Measurements from ENCODE around the gene RGS3.

RGS3 gene

DNA sequence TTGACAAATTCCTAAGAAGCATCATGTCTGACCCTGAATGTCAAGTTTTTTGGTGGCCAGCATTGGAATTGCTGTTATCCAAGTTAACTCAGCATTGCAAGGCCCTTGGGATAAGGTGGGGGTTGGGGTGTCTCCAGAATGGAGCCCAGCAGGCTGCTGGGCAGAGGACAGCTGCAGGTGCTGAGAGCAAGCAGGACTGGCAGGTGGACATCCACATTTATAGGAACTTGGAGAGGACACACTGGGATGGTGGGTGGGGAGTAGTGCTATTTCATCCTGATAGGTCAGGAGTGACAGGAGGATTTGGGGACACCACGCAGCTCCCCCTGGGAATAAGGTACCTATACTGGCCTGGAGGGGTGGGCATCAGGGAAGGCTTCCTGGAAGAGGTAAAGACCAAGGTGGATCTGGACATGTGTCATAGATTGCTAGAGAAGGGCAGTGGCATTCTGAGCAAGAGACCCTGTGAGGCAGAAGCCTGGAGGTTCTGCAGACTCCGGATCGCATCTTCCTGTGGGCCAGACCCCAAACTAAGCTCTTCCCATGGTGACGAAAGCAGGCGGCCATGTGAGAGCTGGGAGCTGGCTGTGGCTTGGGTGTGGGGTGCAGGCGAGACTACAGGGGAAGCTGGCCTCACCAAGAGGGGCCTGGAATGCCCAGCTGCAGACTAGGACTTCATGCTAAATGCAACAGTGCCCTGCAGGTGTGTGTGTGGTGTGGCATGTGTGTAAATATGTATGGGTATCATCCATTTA, 148.1 kb downstream of the RGS3 start:
- no peak overlapping the region for H3K4me3 ChIP-seq (ENCODE audit: low read depth, low read length)
- DNase-seq (ENCODE audit: low read depth), result no peak
- TF ChIP-seq, protein P1, sequence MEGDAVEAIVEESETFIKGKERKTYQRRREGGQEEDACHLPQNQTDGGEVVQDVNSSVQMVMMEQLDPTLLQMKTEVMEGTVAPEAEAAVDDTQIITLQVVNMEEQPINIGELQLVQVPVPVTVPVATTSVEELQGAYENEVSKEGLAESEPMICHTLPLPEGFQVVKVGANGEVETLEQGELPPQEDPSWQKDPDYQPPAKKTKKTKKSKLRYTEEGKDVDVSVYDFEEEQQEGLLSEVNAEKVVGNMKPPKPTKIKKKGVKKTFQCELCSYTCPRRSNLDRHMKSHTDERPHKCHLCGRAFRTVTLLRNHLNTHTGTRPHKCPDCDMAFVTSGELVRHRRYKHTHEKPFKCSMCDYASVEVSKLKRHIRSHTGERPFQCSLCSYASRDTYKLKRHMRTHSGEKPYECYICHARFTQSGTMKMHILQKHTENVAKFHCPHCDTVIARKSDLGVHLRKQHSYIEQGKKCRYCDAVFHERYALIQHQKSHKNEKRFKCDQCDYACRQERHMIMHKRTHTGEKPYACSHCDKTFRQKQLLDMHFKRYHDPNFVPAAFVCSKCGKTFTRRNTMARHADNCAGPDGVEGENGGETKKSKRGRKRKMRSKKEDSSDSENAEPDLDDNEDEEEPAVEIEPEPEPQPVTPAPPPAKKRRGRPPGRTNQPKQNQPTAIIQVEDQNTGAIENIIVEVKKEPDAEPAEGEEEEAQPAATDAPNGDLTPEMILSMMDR (IDR thresholded peaks at IDR 0.05; ENCODE audit: low read depth, low read length, missing control alignments), result no peak

GRCh38 chr9:113612216-113612747, 148.8 kb downstream of the RGS3 start:
- no peak for DNase-seq (ENCODE audit: low read depth)
- TF ChIP-seq, protein P1 (IDR thresholded peaks at IDR 0.05; ENCODE audit: low read depth, low read length, missing control alignments), result no peak
- no peak overlapping the region for H3K4me3 ChIP-seq (ENCODE audit: low read depth, low read length)

GRCh38 chr9:113612828-113613227, 149.3 kb downstream of the RGS3 start:
- no peak for DNase-seq (ENCODE audit: low read depth)
- H3K4me3 ChIP-seq (ENCODE audit: low read depth, low read length), result no peak overlapping the region
- TF ChIP-seq, protein P1 (IDR thresholded peaks at IDR 0.05; ENCODE audit: low read depth, low read length, missing control alignments), result no peak

DNA sequence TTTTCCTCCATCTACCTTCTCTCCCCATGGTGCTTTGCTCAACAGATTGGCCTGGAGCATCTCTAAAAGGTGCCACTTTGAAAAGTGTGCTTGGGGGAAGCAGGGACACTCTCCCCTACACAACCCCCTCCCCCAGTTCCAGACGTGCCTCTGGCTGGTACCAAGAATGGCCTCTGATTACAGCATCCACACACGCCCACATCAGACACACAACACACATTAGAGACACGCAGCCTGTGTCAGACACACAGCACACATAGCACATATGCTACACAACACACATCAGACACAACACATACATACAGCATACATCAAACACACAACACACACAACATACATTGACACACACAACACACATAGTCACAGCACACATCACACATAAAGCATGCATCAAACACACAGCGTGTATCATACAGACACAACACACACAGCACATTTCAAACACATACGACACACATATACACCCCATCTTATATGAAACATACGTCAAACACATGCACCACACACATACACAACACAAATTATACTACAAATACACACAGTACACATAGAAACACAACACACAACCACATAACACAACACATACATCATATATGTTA, 150.4 kb downstream of the RGS3 start:
- TF ChIP-seq, protein P1 (IDR thresholded peaks at IDR 0.05; ENCODE audit: low read depth, low read length, missing control alignments), result no peak
- no peak overlapping the region for H3K4me3 ChIP-seq (ENCODE audit: low read depth, low read length)
- DNase-seq (ENCODE audit: low read depth), result no peak

DNA sequence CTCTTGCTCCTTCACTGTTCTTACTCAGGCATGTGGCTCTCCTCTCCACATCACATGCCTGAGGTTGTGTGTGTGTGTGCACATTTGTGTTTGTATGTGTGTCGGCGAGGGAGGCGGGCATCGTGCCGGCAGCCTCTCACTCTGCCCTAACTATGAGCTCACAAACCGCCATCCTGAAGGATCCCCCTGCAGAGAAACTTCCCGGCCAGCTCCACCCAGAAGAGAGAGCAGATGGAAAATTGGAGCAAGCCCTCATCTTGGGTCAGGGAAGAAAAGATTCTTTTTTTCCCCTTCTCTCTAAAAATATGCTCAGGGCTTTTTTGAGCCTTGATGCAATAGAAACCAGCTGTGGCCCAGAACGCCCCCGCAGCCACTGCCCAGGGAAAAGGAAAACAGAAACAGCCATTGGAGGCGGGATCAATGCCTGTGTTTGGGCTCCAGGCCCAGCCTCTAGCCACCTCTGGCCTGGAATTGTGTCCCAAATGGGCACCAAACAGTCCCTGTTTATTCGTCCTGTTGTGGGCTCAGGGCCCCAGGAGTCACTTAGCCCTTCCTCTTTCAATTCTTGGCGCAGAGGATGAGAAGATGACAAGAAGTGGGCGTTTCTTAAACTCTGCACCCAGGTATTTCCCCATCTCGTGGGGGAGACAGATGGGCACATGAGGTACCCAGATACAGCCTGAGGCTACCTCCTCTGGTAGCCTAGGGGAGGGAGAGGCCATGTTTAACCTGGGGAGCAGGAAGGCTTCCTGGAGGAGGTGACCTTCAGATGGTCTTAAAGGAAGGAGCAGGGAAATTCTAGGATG, 151.5 kb downstream of the RGS3 start:
- H3K4me3 ChIP-seq (ENCODE audit: low read depth, low read length), result no peak overlapping the region
- TF ChIP-seq, protein P1 (IDR thresholded peaks at IDR 0.05; ENCODE audit: low read depth, low read length, missing control alignments), result no peak
- no peak for DNase-seq (ENCODE audit: low read depth)

GRCh38 chr9:113616116-113616515, 152.6 kb downstream of the RGS3 start:
- TF ChIP-seq, protein P1 (IDR thresholded peaks at IDR 0.05; ENCODE audit: low read depth, low read length, missing control alignments), result no peak
- no peak for DNase-seq (ENCODE audit: low read depth)
- no peak overlapping the region for H3K4me3 ChIP-seq (ENCODE audit: low read depth, low read length)

Data from GM12864 (cell line).